PC-3 (cell line): ENCODE results near the gene FBXO17. TPM values are rescaled to one million over a fixed set of nuclear protein-coding genes. Genes with fewer than 3 reads are reported as not detected.

Experiments used
- ATAC-seq: fragments of 200-7000 bp; cut with Tn5 transposase; 2 replicates; pipeline ENCODE4 v1.9.1; 2020; ENCODE audit warnings: mild to moderate bottlenecking, moderate library complexity
- BruUV-seq: library from RNA; stranded (reverse); fragments of 400-500 nt; replicated peaks from 2 replicates; lab custom pipeline; 2021; lab: Mats Ljungman, UMichigan
- CTCF ChIA-PET: fragments of 300-600 bp; sonication (Branson Sonifier 250); formaldehyde crosslinking; loops from one replicate; lab custom pipeline; 2022; ENCODE audit warnings: antibody characterized with exemption; lab: Charles Lee
- POLR2A ChIA-PET: fragments of 300-600 bp; sonication (Branson Sonifier 250); formaldehyde crosslinking; loops from one replicate; lab custom pipeline; 2022; ENCODE audit warnings: antibody characterized with exemption; ENCODE audit not compliant: unreplicated experiment; lab: Charles Lee
- DNase-seq: peaks from one replicate; pipeline ENCODE4 v3.0.0-alpha.2; 2015
- H2AFZ ChIP-seq: fragments of 300-600 bp; sonication (generic); 2 replicates; pipeline ENCODE4 v1.6.0; 2016; ENCODE audit warnings: antibody characterized with exemption, low read length
- H3F3A ChIP-seq: fragments of 300-600 bp; sonication (generic); one replicate; pipeline ENCODE4 v1.6.0; 2017; ENCODE audit warnings: antibody characterized with exemption, low read length, control low read depth, mild to moderate bottlenecking; ENCODE audit not compliant: unreplicated experiment
- H3K27ac ChIP-seq: fragments of 300-600 bp; sonication (generic); 2 replicates; pipeline ENCODE4 v1.5.1; 2016; ENCODE audit warnings: mild to moderate bottlenecking, low read length
- H3K27me3 ChIP-seq: fragments of 300-600 bp; sonication (generic); 2 replicates; pipeline ENCODE4 v1.6.1; 2016; ENCODE audit warnings: low read length, mixed read lengths
- H3K36me3 ChIP-seq: fragments of 300-600 bp; sonication (generic); 2 replicates; pipeline ENCODE4 v1.6.1; 2016; ENCODE audit warnings: low read depth, mixed run types, low read length, mixed read lengths
- H3K4me1 ChIP-seq: fragments of 300-600 bp; sonication (generic); 2 replicates; pipeline ENCODE4 v1.5.1; 2016; ENCODE audit warnings: low read length; ENCODE audit not compliant: insufficient read depth
- H3K4me2 ChIP-seq: fragments of 300-600 bp; sonication (generic); 2 replicates; pipeline ENCODE4 v1.6.0; 2016; ENCODE audit warnings: low read length
- H3K4me3 ChIP-seq: fragments of 300-600 bp; sonication (generic); 2 replicates; pipeline ENCODE4 v1.5.1; 2016; ENCODE audit warnings: mild to moderate bottlenecking, low read length, mixed read lengths
- H3K79me2 ChIP-seq: fragments of 300-600 bp; sonication (generic); 2 replicates; pipeline ENCODE4 v1.6.1; 2017; ENCODE audit warnings: low read length, mixed read lengths
- H3K9ac ChIP-seq: fragments of 300-600 bp; sonication (generic); 2 replicates; pipeline ENCODE4 v1.6.0; 2016; ENCODE audit warnings: mild to moderate bottlenecking, low read length
- H3K9me2 ChIP-seq: fragments of 300-600 bp; sonication (generic); replicated peaks from 2 replicates; pipeline ENCODE4 v1.6.1; 2016; ENCODE audit warnings: mixed run types, low read length, mixed read lengths
- H3K9me3 ChIP-seq: fragments of 300-600 bp; sonication (generic); 2 replicates; pipeline ENCODE4 v1.6.1; 2016; ENCODE audit warnings: low read length, mixed read lengths
- H4K20me1 ChIP-seq: fragments of 300-600 bp; sonication (generic); 2 replicates; pipeline ENCODE4 v1.6.1; 2016; ENCODE audit warnings: low read length, mixed read lengths
- EZH2 ChIP-seq: fragments of 300-600 bp; sonication (generic); IDR thresholded peaks from one replicate; pipeline ENCODE4 v1.6.1; 2017; ENCODE audit warnings: antibody characterized with exemption, mild to moderate bottlenecking, low read length; ENCODE audit not compliant: unreplicated experiment
- EZH2phosphoT487 ChIP-seq: fragments of 300-600 bp; sonication (generic); IDR thresholded peaks from 2 replicates; pipeline ENCODE4 v1.6.1; 2018; ENCODE audit warnings: mild to moderate bottlenecking, antibody characterized with exemption, low read length, borderline replicate concordance
- intact Hi-C: fragments of 100-400 bp; cut with micrococcal nuclease; formaldehyde crosslinking; loops from 2 replicates; pipeline ENCODE4 v1.9.0; 2023
- total RNA-seq: library from RNA; depleted of rRNA; stranded (reverse); fragments of >200 nt; gene quantifications from 2 replicates; pipeline ENCODE4 v1.2.3, GENCODE V29; 2014
- TF ChIP-seq, protein P1 (sequence below): fragments of 300-600 bp; sonication (generic); conservative IDR thresholded peaks from 2 replicates; pipeline ENCODE4 v1.5.1; 2017; ENCODE audit warnings: antibody characterized with exemption, low read depth, mild to moderate bottlenecking, low read length

The FBXO17 gene
- total RNA-seq, 1 experiment from 2014 or later: not detected

DNA sequence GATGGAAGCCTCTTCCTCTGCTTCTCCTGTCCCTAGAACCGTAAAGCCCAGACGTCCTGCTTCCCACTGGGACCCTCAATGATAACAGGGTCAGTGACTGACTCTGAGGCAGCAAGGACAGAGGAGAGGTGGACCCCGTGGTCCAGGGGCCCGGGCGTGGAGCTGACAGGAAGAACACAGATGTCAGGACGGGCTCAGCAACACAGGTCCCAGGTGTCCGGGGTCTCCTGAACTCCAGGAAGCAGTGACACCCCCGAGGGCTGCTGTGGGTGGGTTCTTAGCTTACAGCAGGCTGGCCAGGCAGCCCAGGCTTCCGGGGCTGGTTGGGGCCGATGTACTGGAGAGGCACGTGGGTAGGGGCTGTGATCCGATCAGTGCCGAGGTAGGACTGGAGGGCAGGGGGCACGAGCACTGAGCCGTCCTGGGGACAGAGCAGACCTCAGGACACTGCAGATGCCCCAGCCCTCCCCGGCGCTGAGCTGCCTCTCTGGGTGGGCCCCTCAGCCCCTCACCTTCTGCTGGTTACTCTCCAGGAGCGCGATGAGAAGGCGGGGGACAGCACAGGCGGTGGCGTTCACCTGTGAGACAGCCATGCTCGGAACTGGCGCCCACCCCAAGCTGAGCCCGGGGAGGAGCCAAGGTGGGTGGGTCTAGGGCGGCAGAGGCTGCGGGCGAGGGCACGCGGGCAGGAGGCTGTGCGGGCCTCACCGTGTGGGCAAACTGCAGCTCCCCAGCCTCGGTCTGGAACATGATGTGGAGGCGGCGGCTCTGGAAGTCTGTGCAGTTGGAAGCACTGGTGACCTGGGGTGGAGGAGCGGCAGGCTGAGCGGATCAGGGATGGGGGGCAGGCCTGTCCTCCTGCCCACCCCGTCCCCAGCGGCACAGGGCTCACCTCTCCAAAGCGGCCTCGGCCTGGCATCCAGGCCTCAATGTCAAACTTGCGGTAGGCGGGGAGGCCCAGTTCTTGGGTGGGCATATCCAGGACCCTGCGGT is 59.9 kb downstream of the FBXO17 start:
- TF ChIP-seq EZH2phosphoT487 (no peak), EZH2 (no peak)
- TF ChIP-seq, protein P1, sequence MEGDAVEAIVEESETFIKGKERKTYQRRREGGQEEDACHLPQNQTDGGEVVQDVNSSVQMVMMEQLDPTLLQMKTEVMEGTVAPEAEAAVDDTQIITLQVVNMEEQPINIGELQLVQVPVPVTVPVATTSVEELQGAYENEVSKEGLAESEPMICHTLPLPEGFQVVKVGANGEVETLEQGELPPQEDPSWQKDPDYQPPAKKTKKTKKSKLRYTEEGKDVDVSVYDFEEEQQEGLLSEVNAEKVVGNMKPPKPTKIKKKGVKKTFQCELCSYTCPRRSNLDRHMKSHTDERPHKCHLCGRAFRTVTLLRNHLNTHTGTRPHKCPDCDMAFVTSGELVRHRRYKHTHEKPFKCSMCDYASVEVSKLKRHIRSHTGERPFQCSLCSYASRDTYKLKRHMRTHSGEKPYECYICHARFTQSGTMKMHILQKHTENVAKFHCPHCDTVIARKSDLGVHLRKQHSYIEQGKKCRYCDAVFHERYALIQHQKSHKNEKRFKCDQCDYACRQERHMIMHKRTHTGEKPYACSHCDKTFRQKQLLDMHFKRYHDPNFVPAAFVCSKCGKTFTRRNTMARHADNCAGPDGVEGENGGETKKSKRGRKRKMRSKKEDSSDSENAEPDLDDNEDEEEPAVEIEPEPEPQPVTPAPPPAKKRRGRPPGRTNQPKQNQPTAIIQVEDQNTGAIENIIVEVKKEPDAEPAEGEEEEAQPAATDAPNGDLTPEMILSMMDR: no peak
- DNase-seq (no peak), ATAC-seq (no peak)
- Histone ChIP-seq H3F3A (no peaks in the 10 kb centered on the region), H3K36me3 (no peaks in the 10 kb centered on the region), H3K4me3 (no peak overlapping the region), H3K4me1 (no peaks in the 10 kb centered on the region), H3K9ac (no peak overlapping the region), H3K4me2 (no peak overlapping the region), H3K27me3 (no peaks in the 10 kb centered on the region), H4K20me1 (no peaks in the 10 kb centered on the region), H3K9me2 (no peaks in the 10 kb centered on the region), H3K27ac (no peak overlapping the region), H2AFZ (no peak overlapping the region), H3K9me3 (no peaks in the 10 kb centered on the region), H3K79me2 (no peaks in the 10 kb centered on the region)
- POLR2A ChIA-PET: no interaction called here
- intact Hi-C loops: no loop called here
- CTCF ChIA-PET: no interaction called here
- no TSS peak for BruUV-seq

- H3K9me3 ChIP-seq: no peaks in the 10 kb centered on the region
- no peak overlapping the region for H2AFZ ChIP-seq
- ATAC-seq (no peak), DNase-seq (no peak)
- H3K9me2 ChIP-seq: no peaks in the 10 kb centered on the region
- H4K20me1 ChIP-seq: no peaks in the 10 kb centered on the region
- no peaks in the 10 kb centered on the region for H3K4me1 ChIP-seq
- intact Hi-C loops: no loop called here
- no peak overlapping the region for H3K4me2 ChIP-seq
- no TSS peak for BruUV-seq
- H3K27ac ChIP-seq: no peak overlapping the region
- POLR2A ChIA-PET: no interaction called here
- no peaks in the 10 kb centered on the region for H3K36me3 ChIP-seq
- CTCF ChIA-PET: no interaction called here
- H3K27me3 ChIP-seq: no peaks in the 10 kb centered on the region
- H3K79me2 ChIP-seq: no peaks in the 10 kb centered on the region
- no peak overlapping the region for H3K4me3 ChIP-seq
- TF ChIP-seq EZH2phosphoT487: no peak
- TF ChIP-seq EZH2: no peak
- TF ChIP-seq, protein P1: no peak
- no peaks in the 10 kb centered on the region for H3F3A ChIP-seq
- H3K9ac ChIP-seq: no peak overlapping the region
Observed at GRCh38 chr19:38913958-38914357, 61.6 kb downstream of the FBXO17 start.
